ENCODE results near the gene SLC23A2.

The SLC23A2 gene

GRCh38 chr20:4832469-4832868 is 168.8 kb downstream of the SLC23A2 start:
- in situ Hi-C loops (cut with HindIII; ENCODE audit: low pct_ligation_motif_present, low sequenced_read_pairs): no loop called here
- no peaks in the 10 kb centered on the region for H3K27me3 ChIP-seq (replicated peaks)
- no peak overlapping the region for H3K4me3 ChIP-seq (ENCODE audit: low read depth, low read length)
- no peak for TF ChIP-seq CTCF (IDR thresholded peaks at IDR 0.05; ENCODE audit: low read depth, low read length, missing control alignments)
- H3K36me3 ChIP-seq (replicated peaks): no peaks in the 10 kb centered on the region
- no peak for DNase-seq
- no peak overlapping the region for H3K27ac ChIP-seq

GRCh38 chr20:4830696-4831095 is 170.6 kb downstream of the SLC23A2 start:
- TF ChIP-seq CTCF (IDR thresholded peaks at IDR 0.05; ENCODE audit: low read depth, low read length, missing control alignments): no peak
- Histone ChIP-seq H3K4me3 (ENCODE audit: low read depth, low read length) (no peak overlapping the region), H3K27me3 (replicated peaks) (no peaks in the 10 kb centered on the region), H3K36me3 (replicated peaks) (no peaks in the 10 kb centered on the region), H3K27ac (no peak overlapping the region)
- no peak for DNase-seq
- in situ Hi-C loops (cut with HindIII; ENCODE audit: low pct_ligation_motif_present, low sequenced_read_pairs): no loop called here

- no peaks in the 10 kb centered on the region for H3K27me3 ChIP-seq (replicated peaks)
- no peak for TF ChIP-seq CTCF (IDR thresholded peaks at IDR 0.05; ENCODE audit: low read depth, low read length, missing control alignments)
- no peak overlapping the region for H3K4me3 ChIP-seq (ENCODE audit: low read depth, low read length)
- no peak for DNase-seq
- H3K36me3 ChIP-seq (replicated peaks): no peaks in the 10 kb centered on the region
- no peak overlapping the region for H3K27ac ChIP-seq
- in situ Hi-C loops (cut with HindIII; ENCODE audit: low pct_ligation_motif_present, low sequenced_read_pairs): no loop called here
These were observed 171.1 kb downstream of the SLC23A2 start for GRCh38 chr20:4830259-4830658.

- no peak for DNase-seq
- Histone ChIP-seq H3K36me3 (replicated peaks) (no peaks in the 10 kb centered on the region), H3K27me3 (replicated peaks) (no peaks in the 10 kb centered on the region), H3K4me3 (ENCODE audit: low read depth, low read length) (no peak overlapping the region), H3K27ac (no peak overlapping the region)
- in situ Hi-C loops (cut with HindIII; ENCODE audit: low pct_ligation_motif_present, low sequenced_read_pairs): no loop called here
- no peak for TF ChIP-seq CTCF (IDR thresholded peaks at IDR 0.05; ENCODE audit: low read depth, low read length, missing control alignments)
These were observed 171.6 kb downstream of the SLC23A2 start for GRCh38 chr20:4829514-4830215.

GRCh38 chr20:4828830-4829513 is 172.3 kb downstream of the SLC23A2 start:
- H3K27me3 ChIP-seq (replicated peaks): no peaks in the 10 kb centered on the region
- TF ChIP-seq CTCF (IDR thresholded peaks at IDR 0.05; ENCODE audit: low read depth, low read length, missing control alignments): no peak
- no peak overlapping the region for H3K4me3 ChIP-seq (ENCODE audit: low read depth, low read length)
- no peak for DNase-seq
- H3K27ac ChIP-seq: no peak overlapping the region
- in situ Hi-C loops (cut with HindIII; ENCODE audit: low pct_ligation_motif_present, low sequenced_read_pairs): no loop called here
- no peaks in the 10 kb centered on the region for H3K36me3 ChIP-seq (replicated peaks)
